Fibroblast of villous mesenchyme (primary cell): ENCODE measurements around the gene KLHL24. TPM values are rescaled to one million over a fixed set of nuclear protein-coding genes. Genes with fewer than 3 reads are reported as not detected.

Source experiments
- DNase-seq: peaks from one replicate; pipeline ENCODE4 v3.0.0-alpha.2; 2010; ENCODE audit warnings: low read depth
- H3K4me3 ChIP-seq: 2 replicates; pipeline ENCODE4 v1.5.1; 2011; ENCODE audit warnings: low read depth, mild to moderate bottlenecking, low read length
- total RNA-seq: library from RNA; depleted of rRNA; stranded (reverse); fragments of >200 nt; gene quantifications from 2 replicates; pipeline ENCODE4 v1.2.3, GENCODE V29; 2012
- TF ChIP-seq, protein P1 (sequence below): IDR thresholded peaks from 2 replicates; pipeline ENCODE4 v1.5.1; 2012; ENCODE audit warnings: low read depth, mild to moderate bottlenecking, low read length; ENCODE audit not compliant: insufficient read depth

KLHL24 gene
- total RNA-seq, 1 donor, result 47.9 TPM

DNA sequence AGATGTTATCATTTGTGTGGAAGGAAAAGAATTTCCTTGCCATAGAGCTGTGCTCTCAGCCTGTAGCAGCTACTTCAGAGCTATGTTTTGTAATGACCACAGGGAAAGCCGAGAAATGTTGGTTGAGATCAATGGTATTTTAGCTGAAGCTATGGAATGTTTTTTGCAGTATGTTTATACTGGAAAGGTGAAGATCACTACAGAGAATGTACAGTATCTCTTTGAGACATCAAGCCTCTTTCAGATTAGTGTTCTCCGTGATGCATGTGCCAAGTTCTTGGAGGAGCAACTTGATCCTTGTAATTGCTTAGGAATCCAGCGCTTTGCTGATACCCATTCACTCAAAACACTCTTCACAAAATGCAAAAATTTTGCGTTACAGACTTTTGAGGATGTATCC, 15.1 kb downstream of the KLHL24 start:
- no peak overlapping the region for H3K4me3 ChIP-seq
- DNase-seq, result peak; percentile 33
- TF ChIP-seq, protein P1, sequence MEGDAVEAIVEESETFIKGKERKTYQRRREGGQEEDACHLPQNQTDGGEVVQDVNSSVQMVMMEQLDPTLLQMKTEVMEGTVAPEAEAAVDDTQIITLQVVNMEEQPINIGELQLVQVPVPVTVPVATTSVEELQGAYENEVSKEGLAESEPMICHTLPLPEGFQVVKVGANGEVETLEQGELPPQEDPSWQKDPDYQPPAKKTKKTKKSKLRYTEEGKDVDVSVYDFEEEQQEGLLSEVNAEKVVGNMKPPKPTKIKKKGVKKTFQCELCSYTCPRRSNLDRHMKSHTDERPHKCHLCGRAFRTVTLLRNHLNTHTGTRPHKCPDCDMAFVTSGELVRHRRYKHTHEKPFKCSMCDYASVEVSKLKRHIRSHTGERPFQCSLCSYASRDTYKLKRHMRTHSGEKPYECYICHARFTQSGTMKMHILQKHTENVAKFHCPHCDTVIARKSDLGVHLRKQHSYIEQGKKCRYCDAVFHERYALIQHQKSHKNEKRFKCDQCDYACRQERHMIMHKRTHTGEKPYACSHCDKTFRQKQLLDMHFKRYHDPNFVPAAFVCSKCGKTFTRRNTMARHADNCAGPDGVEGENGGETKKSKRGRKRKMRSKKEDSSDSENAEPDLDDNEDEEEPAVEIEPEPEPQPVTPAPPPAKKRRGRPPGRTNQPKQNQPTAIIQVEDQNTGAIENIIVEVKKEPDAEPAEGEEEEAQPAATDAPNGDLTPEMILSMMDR, result no peak

DNA sequence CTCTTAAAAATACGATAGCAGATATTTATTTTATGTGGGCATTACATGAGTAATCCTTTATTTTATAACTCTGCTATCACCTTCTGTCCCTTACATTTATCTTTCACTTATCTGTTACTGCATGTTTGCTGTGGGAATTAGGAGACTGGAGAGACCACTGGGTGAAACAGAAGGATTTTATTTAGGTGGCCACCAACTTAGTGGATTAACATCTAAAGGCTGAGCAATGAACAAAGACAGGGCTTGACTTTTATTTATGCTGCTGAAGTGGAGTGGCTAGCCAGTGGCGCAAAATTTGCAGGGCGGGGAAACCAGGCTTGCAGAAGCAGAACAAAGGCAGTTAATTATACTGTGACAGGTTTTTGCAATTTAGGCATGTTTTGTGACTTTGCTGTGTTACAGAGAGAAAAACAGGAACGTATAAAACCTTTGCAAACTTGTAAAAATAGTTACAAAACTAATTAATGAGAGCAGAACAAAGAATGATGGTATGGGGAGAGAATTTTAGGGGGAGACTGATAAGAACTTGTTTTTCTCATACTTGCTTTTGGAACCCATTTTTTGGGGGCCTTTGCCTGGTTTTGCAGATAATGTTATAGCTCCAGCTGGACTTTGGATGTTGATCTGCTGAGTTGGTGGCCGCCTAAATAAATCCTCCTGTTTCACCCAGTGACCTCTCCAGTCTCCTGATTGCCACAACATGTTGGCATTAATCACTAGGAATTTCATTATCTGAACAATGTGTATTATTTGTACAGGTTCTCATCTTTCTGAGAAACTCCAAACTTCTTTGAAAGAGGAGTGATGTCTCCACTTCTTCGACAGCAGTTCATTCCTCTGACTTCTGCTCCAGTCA, 18.0 kb downstream of the KLHL24 start:
- no peak overlapping the region for H3K4me3 ChIP-seq
- TF ChIP-seq, protein P1, result no peak
- peak; percentile 26 for DNase-seq

DNA sequence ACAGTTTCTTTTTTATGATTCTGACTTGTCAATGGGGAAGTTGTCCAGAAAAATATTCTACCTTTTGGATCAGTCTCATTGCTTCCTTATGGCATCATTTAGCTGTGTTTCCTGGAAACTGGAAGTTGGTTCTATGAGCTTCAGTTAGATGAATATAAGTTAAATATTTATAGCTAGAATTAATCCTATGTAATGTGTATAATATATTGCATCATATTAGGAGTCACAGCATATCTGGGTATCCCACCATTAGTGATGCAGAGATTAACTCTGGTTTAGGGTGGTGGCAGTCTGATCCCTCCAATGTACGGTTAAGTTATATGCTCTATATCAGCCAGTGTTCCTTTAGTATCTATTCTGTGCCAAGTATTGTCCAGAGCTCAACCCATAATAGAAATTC, 19.3 kb downstream of the KLHL24 start:
- H3K4me3 ChIP-seq, result no peak overlapping the region
- no peak for DNase-seq
- TF ChIP-seq, protein P1, result no peak

DNA sequence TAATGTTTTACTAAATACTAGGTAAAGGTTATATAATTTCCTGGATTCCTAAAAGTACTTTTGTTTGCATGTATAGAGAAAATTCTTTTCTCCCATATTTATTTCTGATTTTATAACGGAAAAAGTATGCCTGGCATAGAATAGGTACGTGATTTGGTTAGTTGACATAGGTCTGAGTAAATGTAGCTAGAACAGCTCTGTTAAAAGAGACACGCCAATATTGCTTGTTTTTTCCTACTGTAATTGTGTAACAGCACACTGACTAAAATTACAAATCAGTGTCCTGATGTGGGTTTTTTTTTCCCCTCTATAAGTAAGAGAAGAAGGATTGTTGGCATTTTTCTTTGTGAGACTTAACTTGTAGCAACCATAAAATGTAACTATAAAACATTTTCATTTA, 26.7 kb downstream of the KLHL24 start:
- no peak for DNase-seq
- TF ChIP-seq, protein P1, result no peak

DNA sequence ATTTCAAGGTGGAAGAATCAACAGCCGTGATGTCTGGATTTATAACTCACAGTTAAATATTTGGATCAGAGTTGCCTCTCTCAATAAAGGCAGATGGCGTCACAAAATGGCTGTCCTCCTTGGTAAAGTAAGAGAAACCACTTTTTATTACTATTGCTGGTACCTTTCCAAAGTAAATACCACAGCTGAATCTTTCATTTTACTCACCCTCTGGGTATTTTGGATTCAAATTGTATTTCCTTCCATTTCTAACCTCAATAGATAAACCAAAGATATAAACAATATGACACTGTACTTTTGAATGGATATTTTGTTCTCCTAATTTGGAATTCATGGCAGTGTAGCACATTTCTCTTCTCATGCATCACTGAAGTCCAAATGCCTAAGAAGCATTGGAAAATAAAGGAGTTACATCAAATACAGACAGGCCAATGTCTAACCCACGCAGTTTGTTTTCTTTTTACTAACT, 29.5 kb downstream of the KLHL24 start:
- H3K4me3 ChIP-seq, result no peak overlapping the region
- TF ChIP-seq, protein P1, result no peak
- DNase-seq, result peak; percentile 83

More for the DNA sequence above, 26.7 kb downstream of the KLHL24 start:
- no peak overlapping the region for H3K4me3 ChIP-seq

DNA sequence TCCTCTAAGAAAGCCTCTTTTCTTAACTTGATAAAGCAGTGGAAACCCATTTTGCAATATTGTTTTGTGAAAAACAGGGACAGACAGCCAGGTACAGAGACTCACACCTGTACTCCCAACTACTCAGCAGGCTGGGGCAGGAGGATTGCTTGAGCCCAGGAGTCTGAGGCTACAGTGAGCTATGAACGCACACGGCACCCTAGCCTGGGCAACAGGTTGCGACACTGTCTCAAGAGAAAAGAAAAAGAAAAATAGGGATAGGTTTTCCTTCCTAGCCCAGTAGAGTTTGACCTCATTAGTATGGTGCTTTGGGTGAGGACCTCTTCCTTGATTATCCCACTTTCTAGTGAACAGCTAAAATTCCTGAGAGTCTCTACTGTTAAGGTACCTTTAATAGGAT, 44.6 kb downstream of the KLHL24 start:
- no peak for DNase-seq
- TF ChIP-seq, protein P1, result no peak
- no peak overlapping the region for H3K4me3 ChIP-seq
